ENCODE measurements around the gene TRPM5.

GRCh38 chr11:2466869-2467694 is 22.8 kb upstream of the TRPM5 start:
- TF ChIP-seq POLR2A (IDR thresholded peaks at IDR 0.05) (no peak), CTCF (IDR thresholded peaks at IDR 0.05) (no peak)

All from heart left ventricle (tissue), 13 donors.